GM12873 (cell line): ENCODE results near the gene KPNB1.

Experiments
- CTCF ChIP-seq: IDR thresholded peaks from 2 replicates; pipeline ENCODE4 v1.5.1; 2012; ENCODE audit warnings: low read depth, mild to moderate bottlenecking, moderate library complexity, low read length, control low read depth; ENCODE audit not compliant: insufficient read depth; ENCODE audit errors: missing control alignments

KPNB1 gene

GRCh38 chr17:47724705-47725104, 75.0 kb downstream of the KPNB1 start:
- no peak for TF ChIP-seq CTCF

- TF ChIP-seq CTCF = peak; percentile 37
Measured at GRCh38 chr17:47725446-47726111, 75.9 kb downstream of the KPNB1 start.

GRCh38 chr17:47726796-47727703, 77.3 kb downstream of the KPNB1 start:
- TF ChIP-seq CTCF = no peak

GRCh38 chr17:47727704-47728036, 78.0 kb downstream of the KPNB1 start:
- TF ChIP-seq CTCF = no peak

GRCh38 chr17:47728214-47728877, 78.6 kb downstream of the KPNB1 start:
- no peak for TF ChIP-seq CTCF

- TF ChIP-seq CTCF = no peak
Measured at GRCh38 chr17:47729476-47729875, 79.8 kb downstream of the KPNB1 start.

- TF ChIP-seq CTCF = no peak
Measured at GRCh38 chr17:47730681-47731080, 81.0 kb downstream of the KPNB1 start.
